Activated T-helper 1 cell treated with anti-CD3 and anti-CD28 coated beads, Interleukin-12 subunit alpha, Interleukin-12 subunit beta, Interleukin-2, Interleukin-4 antibody, amounts not matched to agents 30 ng/mL and 10 ng/mL and 1 ng/mL, durations not matched to agents 14 hours and 24 hours and 36 hours (primary cell): ENCODE data around the gene PRUNE2. TPM values are rescaled to one million over a fixed set of nuclear protein-coding genes. Genes with fewer than 3 reads are reported as not detected.

ENCODE experiments used
- DNase-seq: peaks from one replicate; pipeline ENCODE4 v3.0.0; 2021; ENCODE audit warnings: low spot score
- H3K27ac Mint-ChIP-seq: one replicate; pipeline ENCODE4 v1.8.0; 2021; ENCODE audit warnings: mild to moderate bottlenecking, mixed read lengths
- H3K27me3 Mint-ChIP-seq: one replicate; pipeline ENCODE4 v1.8.0; 2022; ENCODE audit warnings: mild to moderate bottlenecking, moderate library complexity, mixed read lengths; ENCODE audit not compliant: insufficient read depth
- H3K36me3 Mint-ChIP-seq: one replicate; pipeline ENCODE4 v1.8.0; 2021; ENCODE audit warnings: low read depth, mixed read lengths
- H3K4me1 Mint-ChIP-seq: one replicate; pipeline ENCODE4 v1.8.0; 2021; ENCODE audit warnings: low read depth, mixed read lengths
- H3K4me3 Mint-ChIP-seq: one replicate; pipeline ENCODE4 v1.8.0; 2021; ENCODE audit warnings: mild to moderate bottlenecking, moderate library complexity, mixed read lengths
- H3K9me3 Mint-ChIP-seq: one replicate; pipeline ENCODE4 v1.8.0; 2021; ENCODE audit warnings: mixed read lengths
- intact Hi-C: fragments of 100-400 bp; cut with micrococcal nuclease; formaldehyde crosslinking; loops from one replicate; pipeline ENCODE4 v1.15.1; 2024
- total RNA-seq: library from RNA; stranded (reverse); gene quantifications from 2 replicates; pipeline ENCODE4 v1.2.3, GENCODE V29; 2022

PRUNE2 gene
- total RNA-seq, 1 donor from 2014 or later, result 0.57 TPM

- H3K27me3 Mint-ChIP-seq, result peaks cover 6% of the 10 kb centered on the region
- H3K4me3 Mint-ChIP-seq, result no peak overlapping the region
- H3K27ac Mint-ChIP-seq, result no peak overlapping the region
- intact Hi-C loops, result no loop called here
- no peaks in the 10 kb centered on the region for H3K36me3 Mint-ChIP-seq
- DNase-seq, result no peak
- H3K4me1 Mint-ChIP-seq, result no peaks in the 10 kb centered on the region
- no peaks in the 10 kb centered on the region for H3K9me3 Mint-ChIP-seq
Measured at GRCh38 chr9:76798527-76798926, 107.4 kb downstream of the PRUNE2 start.

- Mint-ChIP-seq H3K4me1 (no peaks in the 10 kb centered on the region), H3K36me3 (no peaks in the 10 kb centered on the region), H3K27ac (no peak overlapping the region), H3K4me3 (no peak overlapping the region), H3K27me3 (peaks cover 6% of the 10 kb centered on the region), H3K9me3 (no peaks in the 10 kb centered on the region)
- DNase-seq, result no peak
- intact Hi-C loops, result no loop called here
Measured at GRCh38 chr9:76796296-76796695, 109.6 kb downstream of the PRUNE2 start.

- intact Hi-C loops, result no loop called here
Measured at GRCh38 chr9:76793784-76794431, 112.0 kb downstream of the PRUNE2 start.

GRCh38 chr9:76789840-76790239 is 116.1 kb downstream of the PRUNE2 start:
- Mint-ChIP-seq H3K27me3 (peaks cover 3% of the 10 kb centered on the region), H3K27ac (no peak overlapping the region), H3K36me3 (no peaks in the 10 kb centered on the region), H3K9me3 (no peaks in the 10 kb centered on the region), H3K4me1 (no peaks in the 10 kb centered on the region), H3K4me3 (no peak overlapping the region)
- DNase-seq, result no peak
- intact Hi-C loops, result no loop called here

More at GRCh38 chr9:76793784-76794431, 112.0 kb downstream of the PRUNE2 start:
- Mint-ChIP-seq H3K4me3 (no peak overlapping the region), H3K9me3 (no peaks in the 10 kb centered on the region), H3K36me3 (no peaks in the 10 kb centered on the region), H3K27me3 (peaks cover 3% of the 10 kb centered on the region), H3K4me1 (no peaks in the 10 kb centered on the region), H3K27ac (no peak overlapping the region)
- no peak for DNase-seq

GRCh38 chr9:76787677-76788076 is 118.2 kb downstream of the PRUNE2 start:
- intact Hi-C loops, result no loop called here
- H3K27me3 Mint-ChIP-seq, result peaks cover 3% of the 10 kb centered on the region
- H3K27ac Mint-ChIP-seq, result no peak overlapping the region
- no peaks in the 10 kb centered on the region for H3K4me1 Mint-ChIP-seq
- no peaks in the 10 kb centered on the region for H3K36me3 Mint-ChIP-seq
- DNase-seq, result no peak
- no peak overlapping the region for H3K4me3 Mint-ChIP-seq
- no peaks in the 10 kb centered on the region for H3K9me3 Mint-ChIP-seq

DNA sequence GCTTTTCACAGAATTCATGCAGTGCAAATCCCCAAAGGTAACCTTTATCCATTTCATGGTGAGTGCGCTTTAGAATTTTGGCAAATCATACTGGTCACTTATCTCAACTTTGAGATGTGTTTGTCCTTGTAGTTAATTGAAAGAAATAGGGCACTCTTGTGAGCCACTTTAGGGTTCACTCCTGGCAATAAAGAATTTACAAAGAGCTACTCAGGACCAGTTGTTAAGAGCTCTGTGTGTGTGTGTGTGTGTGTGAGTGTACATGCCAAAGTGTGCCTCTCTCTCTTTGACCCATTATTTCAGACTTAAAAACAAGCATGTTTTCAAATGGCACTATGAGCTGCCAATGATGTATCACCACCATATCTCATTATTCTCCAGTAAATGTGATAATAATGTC is 120.4 kb downstream of the PRUNE2 start:
- H3K27ac Mint-ChIP-seq, result no peak overlapping the region
- no peaks in the 10 kb centered on the region for H3K36me3 Mint-ChIP-seq
- no peak for DNase-seq
- H3K4me1 Mint-ChIP-seq, result no peaks in the 10 kb centered on the region
- H3K27me3 Mint-ChIP-seq, result peaks cover 3% of the 10 kb centered on the region
- intact Hi-C loops, result no loop called here
- H3K9me3 Mint-ChIP-seq, result no peaks in the 10 kb centered on the region
- H3K4me3 Mint-ChIP-seq, result no peak overlapping the region

DNA sequence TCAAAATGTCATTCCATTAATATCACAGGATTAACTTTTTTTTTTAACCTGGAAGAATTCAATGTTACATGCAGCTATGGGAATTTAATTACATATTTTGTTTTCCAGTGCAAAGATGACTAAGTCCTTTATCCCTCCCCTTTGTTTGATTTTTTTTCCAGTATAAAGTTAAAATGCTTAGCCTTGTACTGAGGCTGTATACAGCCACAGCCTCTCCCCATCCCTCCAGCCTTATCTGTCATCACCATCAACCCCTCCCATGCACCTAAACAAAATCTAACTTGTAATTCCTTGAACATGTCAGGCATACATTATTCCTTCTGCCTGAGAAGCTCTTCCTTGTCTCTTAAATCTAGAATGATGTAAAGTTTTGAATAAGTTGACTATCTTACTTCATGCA is 121.0 kb downstream of the PRUNE2 start:
- Mint-ChIP-seq H3K9me3 (no peaks in the 10 kb centered on the region), H3K27ac (no peak overlapping the region)

DNA sequence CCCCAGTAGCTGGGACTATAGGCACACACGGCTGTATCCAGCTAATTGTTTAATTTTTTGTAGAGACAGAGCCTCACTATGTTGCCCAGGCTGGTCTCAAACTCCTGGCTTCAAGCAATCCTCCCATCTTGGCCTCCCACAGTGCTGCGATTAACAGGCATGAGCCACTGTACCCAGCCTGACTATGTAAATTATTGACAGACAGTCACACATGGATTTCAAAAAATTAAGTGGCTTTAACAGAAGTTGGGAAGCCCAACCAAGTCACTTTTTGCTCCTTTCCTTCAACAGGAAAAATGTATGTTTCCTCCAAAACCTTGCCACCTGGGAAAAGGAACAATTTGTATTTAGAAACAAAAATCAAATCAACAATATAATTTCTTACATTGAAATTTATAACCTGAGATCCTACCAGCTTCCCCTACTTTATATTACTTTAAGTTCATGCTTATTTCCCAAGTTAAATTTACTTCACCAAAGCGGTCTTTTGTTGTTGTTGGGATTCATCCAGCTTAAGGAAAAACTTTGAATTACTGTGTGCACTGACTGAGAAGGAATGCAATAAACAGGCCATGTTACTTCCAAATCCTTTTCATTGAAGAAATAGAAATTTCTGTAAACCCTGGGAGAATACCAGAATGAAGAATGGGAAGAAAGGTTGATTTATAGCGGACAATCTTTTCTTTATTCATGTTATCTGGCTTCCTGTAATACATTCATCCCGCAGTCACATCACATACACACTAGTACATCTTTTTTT is 133.0 kb downstream of the PRUNE2 start:
- DNase-seq, result no peak
- peaks cover 5% of the 10 kb centered on the region for H3K27me3 Mint-ChIP-seq
- H3K4me3 Mint-ChIP-seq, result no peak overlapping the region
- no peaks in the 10 kb centered on the region for H3K36me3 Mint-ChIP-seq
- H3K27ac Mint-ChIP-seq, result no peak overlapping the region
- no peaks in the 10 kb centered on the region for H3K9me3 Mint-ChIP-seq
- intact Hi-C loops, result no loop called here
- peaks cover 8% of the 10 kb centered on the region for H3K4me1 Mint-ChIP-seq

More for the DNA sequence above, 121.0 kb downstream of the PRUNE2 start:
- no peak overlapping the region for H3K4me3 Mint-ChIP-seq
- intact Hi-C loops, result no loop called here
- DNase-seq, result no peak
- no peaks in the 10 kb centered on the region for H3K4me1 Mint-ChIP-seq
- no peaks in the 10 kb centered on the region for H3K36me3 Mint-ChIP-seq
- peaks cover 3% of the 10 kb centered on the region for H3K27me3 Mint-ChIP-seq

GRCh38 chr9:76766126-76766525 is 139.8 kb downstream of the PRUNE2 start:
- Mint-ChIP-seq H3K27ac (no peak overlapping the region), H3K9me3 (no peaks in the 10 kb centered on the region), H3K4me3 (no peak overlapping the region), H3K27me3 (peaks cover 2% of the 10 kb centered on the region), H3K36me3 (no peaks in the 10 kb centered on the region), H3K4me1 (peaks cover 1% of the 10 kb centered on the region)
- no peak for DNase-seq
- intact Hi-C loops, result no loop called here

- no peaks in the 10 kb centered on the region for H3K4me1 Mint-ChIP-seq
- H3K9me3 Mint-ChIP-seq, result no peaks in the 10 kb centered on the region
- intact Hi-C loops, result no loop called here
- no peak within 1 kb of the TSS for H3K4me3 Mint-ChIP-seq
- H3K27me3 Mint-ChIP-seq, result peaks cover 2% of the 10 kb centered on the region
- no peaks in the 10 kb centered on the region for H3K36me3 Mint-ChIP-seq
- no peak within 1 kb of the TSS for H3K27ac Mint-ChIP-seq
- DNase-seq, result no peak
Measured at GRCh38 chr9:76764138-76764537, 141.8 kb downstream of the PRUNE2 start, which contains the start of gene PCA3. TSS of gene PCA3 (plus strand) at chr9:76764438.

- H3K27ac Mint-ChIP-seq, result no peak overlapping the region
- no peaks in the 10 kb centered on the region for H3K4me1 Mint-ChIP-seq
- H3K9me3 Mint-ChIP-seq, result no peaks in the 10 kb centered on the region
- intact Hi-C loops, result no loop called here
- H3K36me3 Mint-ChIP-seq, result no peaks in the 10 kb centered on the region
- peaks cover 5% of the 10 kb centered on the region for H3K27me3 Mint-ChIP-seq
- no peak for DNase-seq
- H3K4me3 Mint-ChIP-seq, result no peak overlapping the region
Measured at GRCh38 chr9:76761448-76761847, 144.5 kb downstream of the PRUNE2 start.

DNA sequence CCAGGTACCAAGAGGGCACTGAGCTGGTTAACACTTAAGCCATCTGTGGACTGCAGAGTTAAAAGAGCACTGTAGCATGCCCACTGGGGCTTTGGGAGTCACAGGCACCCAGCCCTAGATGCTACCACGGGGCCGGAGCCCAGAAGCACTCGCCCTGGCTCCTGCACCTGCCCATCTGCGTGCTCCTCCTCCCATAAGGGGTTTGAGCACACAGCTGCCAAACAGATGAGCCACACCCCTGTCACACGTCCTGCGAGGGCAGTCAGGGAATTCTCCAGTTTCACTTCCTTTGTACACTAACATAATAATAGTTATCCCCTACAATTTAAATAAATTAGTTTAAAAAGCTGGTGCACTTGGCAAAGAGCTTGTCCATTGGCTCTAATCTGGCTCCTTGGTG is 146.2 kb downstream of the PRUNE2 start:
- Mint-ChIP-seq H3K27ac (no peak overlapping the region), H3K4me3 (no peak overlapping the region), H3K27me3 (peaks cover 3% of the 10 kb centered on the region), H3K9me3 (no peaks in the 10 kb centered on the region), H3K4me1 (no peaks in the 10 kb centered on the region), H3K36me3 (no peaks in the 10 kb centered on the region)
- intact Hi-C loops, result no loop called here
- DNase-seq, result no peak

DNA sequence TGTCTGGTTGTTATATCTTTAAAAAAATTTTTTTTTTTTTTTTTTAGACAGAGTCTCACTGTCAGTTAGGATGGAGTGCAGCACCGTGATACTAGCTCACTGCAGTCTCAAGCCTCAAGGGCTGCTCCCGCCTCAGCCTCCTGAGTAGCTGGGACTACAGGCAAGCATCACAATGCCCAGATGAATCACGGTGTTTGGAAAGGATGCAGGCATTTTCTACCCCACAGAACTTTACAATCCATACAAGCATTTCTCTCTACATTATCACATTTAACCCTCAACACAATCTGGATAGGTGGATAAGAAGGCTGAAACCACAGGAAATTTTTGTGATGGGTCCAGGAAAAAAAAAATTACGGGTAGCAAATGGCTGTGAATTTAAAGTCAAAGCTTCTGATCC is 147.4 kb downstream of the PRUNE2 start:
- Mint-ChIP-seq H3K27ac (no peak overlapping the region), H3K36me3 (no peaks in the 10 kb centered on the region), H3K27me3 (peaks cover 3% of the 10 kb centered on the region), H3K9me3 (no peaks in the 10 kb centered on the region), H3K4me3 (no peak overlapping the region), H3K4me1 (no peaks in the 10 kb centered on the region)
- DNase-seq, result no peak
- intact Hi-C loops, result no loop called here
